NT2/D1 (cell line): ENCODE data around the gene ACACA.

Source experiments
- SUZ12 ChIP-seq: IDR thresholded peaks from 2 replicates; pipeline ENCODE4 v1.6.1; 2011; ENCODE audit not compliant: insufficient read length, insufficient read depth; ENCODE audit errors: extremely low read depth
- YY1 ChIP-seq: IDR thresholded peaks from 2 replicates; pipeline ENCODE4 v1.6.1; 2011; ENCODE audit not compliant: insufficient read length, insufficient read depth
- ZNF274 ChIP-seq: IDR thresholded peaks from 2 replicates; pipeline ENCODE4 v1.6.1; 2011; ENCODE audit warnings: mild to moderate bottlenecking, low read depth, low read length

GRCh38 chr17:37135576-37135975 is 271.1 kb downstream of the ACACA start:
- TF ChIP-seq SUZ12, result no peak
- no peak for TF ChIP-seq YY1
- TF ChIP-seq ZNF274, result no peak
